Thyroid gland (tissue), 4 donors: Measurements from ENCODE around the gene GALNTL6. TPM values are rescaled to one million over a fixed set of nuclear protein-coding genes. Genes with fewer than 3 reads are reported as not detected.

ENCODE experiments used
- DNase-seq, 2 donors: peaks; one replicate each; pipeline ENCODE4 v3.0.0-alpha.2; 2019
- H3K27ac ChIP-seq, 3 donors: fragments of 200-600 bp; sonication (generic); 1 replicate in 2 of 3; 2 replicates in 1 of 3; pipeline ENCODE4 v1.5.1; 2016 to 2019; ENCODE audit warnings: mild to moderate bottlenecking in 1 of 3, moderate library complexity in 1 of 3
- H3K27me3 ChIP-seq: fragments of 200-600 bp; sonication (generic); one replicate; pipeline ENCODE4 v1.5.1; 2019
- H3K36me3 ChIP-seq, 2 donors: fragments of 200-600 bp; sonication (generic); one replicate each; pipeline ENCODE4 v1.5.1; 2016 to 2019
- H3K4me1 ChIP-seq, 2 donors: fragments of 200-600 bp; sonication (generic); one replicate each; pipeline ENCODE4 v1.5.1; 2017 to 2019
- H3K4me3 ChIP-seq, 3 donors: fragments of 200-600 bp; sonication (generic); replicated peaks in 1 of 3; 1 replicate in 2 of 3; 2 replicates in 1 of 3; pipeline ENCODE4 v1.5.1; 2016; ENCODE audit warnings: mild to moderate bottlenecking in 1 of 3
- H3K9me3 ChIP-seq: fragments of 200-600 bp; sonication (generic); one replicate; pipeline ENCODE4 v1.5.1; 2017
- CTCF ChIP-seq, 6 experiments: fragments of 200-600 bp in 3 of 6; fragments of 450-650 bp in 3 of 6; sonication (generic) in 3 of 6; IDR thresholded peaks; one replicate each; pipeline ENCODE4 v1.5.1; 2016 to 2019; ENCODE audit warnings: antibody characterized with exemption in 6 of 6, mild to moderate bottlenecking in 2 of 6, inconsistent platforms in 1 of 6, moderate library complexity in 1 of 6
- POLR2A ChIP-seq, 2 donors: fragments of 450-650 bp; IDR thresholded peaks; one replicate each; pipeline ENCODE4 v1.6.1; 2017; ENCODE audit warnings: antibody characterized with exemption in 2 of 2, mild to moderate bottlenecking in 2 of 2, moderate library complexity in 1 of 2
- WGBS, 2 donors: methylation state at CpG; one replicate each; pipeline ENCODE4 v1.1.5; 2017; 5-methylcytosine and 5-hydroxymethylcytosine counted together
- intact Hi-C: fragments of 100-400 bp; cut with DNase I; formaldehyde crosslinking; loops from one replicate; pipeline ENCODE4 v1.15.1; 2023
- total RNA-seq, 4 donors: library from RNA; depleted of rRNA; stranded (reverse); fragments of >200 nt; gene quantifications; one replicate each; pipeline ENCODE4 v1.2.3, GENCODE V29; 2016

Gene GALNTL6
- total RNA-seq, 4 donors from 2014 or later = not detected

DNA sequence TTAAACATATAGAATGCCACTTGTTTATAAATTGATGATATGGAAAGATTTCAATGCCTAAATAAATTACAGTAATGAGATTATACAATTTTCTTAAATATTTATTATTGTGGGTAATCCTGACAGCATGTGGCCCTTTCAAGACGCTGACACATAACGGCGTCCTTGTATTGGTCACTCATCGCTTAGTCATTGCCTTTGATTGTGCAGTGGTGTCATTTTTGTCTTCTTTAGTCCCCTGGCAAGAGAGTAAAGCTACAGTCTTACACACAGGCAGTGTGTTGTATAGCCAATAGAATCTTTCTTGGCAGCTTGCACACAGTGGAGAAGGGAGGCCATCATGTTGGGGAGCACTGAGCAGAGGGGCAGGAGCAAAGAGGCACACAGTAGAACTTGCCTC lies 993.6 kb downstream of the GALNTL6 start:
- no peak overlapping the region for H3K27ac ChIP-seq
- no peaks in the 10 kb centered on the region for H3K9me3 ChIP-seq
- WGBS, 2 donors = 94 to 95% methylated on average over 4 of the region's 4 CpGs
- H3K27me3 ChIP-seq = no peaks in the 10 kb centered on the region
- intact Hi-C loops = no loop called here
- peaks cover 3 to 5% of the 10 kb centered on the region in 2 donors for H3K4me1 ChIP-seq
- H3K4me3 ChIP-seq = no peak overlapping the region
- no peak for DNase-seq
- H3K36me3 ChIP-seq = no peaks in the 10 kb centered on the region
- TF ChIP-seq POLR2A (IDR thresholded peaks at IDR 0.05) (no peak), CTCF (IDR thresholded peaks at IDR 0.05) (no peak)

- no peaks in the 10 kb centered on the region for H3K36me3 ChIP-seq
- intact Hi-C loops = no loop called here
- H3K9me3 ChIP-seq = no peaks in the 10 kb centered on the region
- H3K27ac ChIP-seq = no peak overlapping the region
- H3K27me3 ChIP-seq = no peaks in the 10 kb centered on the region
- TF ChIP-seq POLR2A (IDR thresholded peaks at IDR 0.05) (no peak), CTCF (IDR thresholded peaks at IDR 0.05) (no peak)
- WGBS, 2 donors = 87% methylated on average over 4 of the region's 4 CpGs
- H3K4me3 ChIP-seq = no peak overlapping the region
- H3K4me1 ChIP-seq = peaks cover 3 to 10% of the 10 kb centered on the region in 2 donors
- DNase-seq = no peak
Measured at GRCh38 chr4:172808196-172808595, 995.0 kb downstream of the GALNTL6 start.

DNA sequence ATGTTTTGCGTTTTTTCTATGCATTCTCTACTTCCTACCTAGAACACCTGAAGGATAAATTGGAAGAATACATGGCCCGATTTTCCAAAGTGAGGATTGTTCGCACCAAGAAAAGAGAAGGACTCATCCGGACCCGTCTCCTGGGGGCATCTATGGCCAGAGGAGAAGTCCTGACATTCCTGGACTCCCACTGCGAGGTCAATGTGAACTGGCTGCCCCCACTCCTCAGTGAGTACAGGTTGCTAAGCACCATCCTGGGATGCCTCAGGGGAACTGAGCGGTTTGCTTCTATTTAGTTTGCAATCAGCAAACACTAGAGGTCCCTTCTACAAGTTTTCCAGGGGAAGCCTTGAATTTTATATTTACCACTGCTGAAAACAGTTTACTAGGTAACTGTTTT lies 996.1 kb downstream of the GALNTL6 start:
- Histone ChIP-seq H3K27me3 (no peaks in the 10 kb centered on the region), H3K4me1 (peaks cover 3 to 11% of the 10 kb centered on the region in 2 donors), H3K36me3 (no peaks in the 10 kb centered on the region), H3K27ac (no peak overlapping the region), H3K9me3 (no peaks in the 10 kb centered on the region), H3K4me3 (no peak overlapping the region)
- intact Hi-C loops = no loop called here
- no peak for TF ChIP-seq POLR2A (IDR thresholded peaks at IDR 0.05)
- TF ChIP-seq CTCF (IDR thresholded peaks at IDR 0.05) = no peak
- 59 to 61% methylated on average over 7 of the region's 7 CpGs for WGBS, 2 donors
- no peak for DNase-seq

- no peaks in the 10 kb centered on the region for H3K27me3 ChIP-seq
- intact Hi-C loops = no loop called here
- H3K9me3 ChIP-seq = no peaks in the 10 kb centered on the region
- no peaks in the 10 kb centered on the region for H3K36me3 ChIP-seq
- H3K27ac ChIP-seq = no peak overlapping the region
- DNase-seq = no peak
- TF ChIP-seq POLR2A (IDR thresholded peaks at IDR 0.05) (no peak), CTCF (IDR thresholded peaks at IDR 0.05) (no peak)
- H3K4me3 ChIP-seq = no peak overlapping the region
- H3K4me1 ChIP-seq = peaks cover 3 to 11% of the 10 kb centered on the region in 2 donors
- 67 to 78% methylated on average over 11 of the region's 11 CpGs for WGBS, 2 donors
Measured at GRCh38 chr4:172813359-172813923, 1000.2 kb downstream of the GALNTL6 start.

DNA sequence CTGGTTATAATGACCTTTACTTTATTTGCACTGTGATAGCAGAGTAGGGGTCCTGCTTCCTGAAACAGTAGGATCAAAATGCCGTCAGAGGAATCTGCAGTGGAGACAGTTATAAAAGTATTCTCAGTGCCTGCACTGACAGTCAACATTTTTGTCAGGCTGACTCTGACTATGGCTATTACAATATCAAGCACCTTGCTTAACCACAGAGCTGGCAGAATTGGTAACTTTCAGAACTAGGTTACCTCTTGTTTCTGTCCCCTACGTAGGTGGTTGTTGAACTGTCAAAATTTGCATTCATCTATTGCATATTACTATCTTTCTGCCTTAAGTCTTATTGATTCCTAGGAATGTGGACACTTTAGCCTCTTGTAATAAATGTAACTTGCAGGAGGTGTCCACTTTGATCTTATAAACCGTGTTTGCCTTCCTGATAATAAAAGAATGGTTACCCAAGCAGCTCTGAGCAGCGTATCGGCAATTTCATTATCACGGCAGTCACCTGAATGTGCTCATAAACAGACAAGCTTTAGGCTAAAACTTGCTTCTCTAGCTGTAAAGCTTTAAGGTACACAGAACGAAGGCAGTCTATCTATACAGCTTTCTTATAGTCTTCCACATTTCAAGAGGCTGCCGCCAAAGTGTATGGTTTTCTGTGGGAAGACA lies 1002.4 kb downstream of the GALNTL6 start:
- DNase-seq = no peak
- Histone ChIP-seq H3K9me3 (no peaks in the 10 kb centered on the region), H3K36me3 (no peaks in the 10 kb centered on the region), H3K4me3 (no peak overlapping the region), H3K4me1 (peaks cover 0 to 7% of the 10 kb centered on the region in 2 donors), H3K27me3 (no peaks in the 10 kb centered on the region), H3K27ac (no peak overlapping the region)
- 89 to 93% methylated on average over 8 of the region's 8 CpGs for WGBS, 2 donors
- intact Hi-C loops = no loop called here
- TF ChIP-seq CTCF (IDR thresholded peaks at IDR 0.05) = no peak
- no peak for TF ChIP-seq POLR2A (IDR thresholded peaks at IDR 0.05)
